ENCODE data around the gene HTRA3. TPM values are rescaled to one million over a fixed set of nuclear protein-coding genes. Genes with fewer than 3 reads are reported as not detected.

Gene HTRA3
- total RNA-seq, 1 donor from 2014 or later: 0.16 TPM

GRCh38 chr4:8353158-8353669 is 83.7 kb downstream of the HTRA3 start:
- peaks cover 15% of the 10 kb centered on the region for H3K27me3 Mint-ChIP-seq (ENCODE audit: unreplicated experiment)
- peaks cover 7% of the 10 kb centered on the region for H3K4me1 Mint-ChIP-seq (ENCODE audit: unreplicated experiment)
- TF ChIP-seq, protein P1, sequence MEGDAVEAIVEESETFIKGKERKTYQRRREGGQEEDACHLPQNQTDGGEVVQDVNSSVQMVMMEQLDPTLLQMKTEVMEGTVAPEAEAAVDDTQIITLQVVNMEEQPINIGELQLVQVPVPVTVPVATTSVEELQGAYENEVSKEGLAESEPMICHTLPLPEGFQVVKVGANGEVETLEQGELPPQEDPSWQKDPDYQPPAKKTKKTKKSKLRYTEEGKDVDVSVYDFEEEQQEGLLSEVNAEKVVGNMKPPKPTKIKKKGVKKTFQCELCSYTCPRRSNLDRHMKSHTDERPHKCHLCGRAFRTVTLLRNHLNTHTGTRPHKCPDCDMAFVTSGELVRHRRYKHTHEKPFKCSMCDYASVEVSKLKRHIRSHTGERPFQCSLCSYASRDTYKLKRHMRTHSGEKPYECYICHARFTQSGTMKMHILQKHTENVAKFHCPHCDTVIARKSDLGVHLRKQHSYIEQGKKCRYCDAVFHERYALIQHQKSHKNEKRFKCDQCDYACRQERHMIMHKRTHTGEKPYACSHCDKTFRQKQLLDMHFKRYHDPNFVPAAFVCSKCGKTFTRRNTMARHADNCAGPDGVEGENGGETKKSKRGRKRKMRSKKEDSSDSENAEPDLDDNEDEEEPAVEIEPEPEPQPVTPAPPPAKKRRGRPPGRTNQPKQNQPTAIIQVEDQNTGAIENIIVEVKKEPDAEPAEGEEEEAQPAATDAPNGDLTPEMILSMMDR (IDR thresholded peaks at IDR 0.05): no peak
- H3K9me3 Mint-ChIP-seq (ENCODE audit: unreplicated experiment): no peaks in the 10 kb centered on the region
- no peak for DNase-seq (ENCODE audit: extremely low spot score, unreplicated experiment)
- no peaks in the 10 kb centered on the region for H3K36me3 Mint-ChIP-seq (ENCODE audit: unreplicated experiment)
- H3K4me3 Mint-ChIP-seq (ENCODE audit: unreplicated experiment): no peak overlapping the region
- no peak overlapping the region for H3K27ac Mint-ChIP-seq (ENCODE audit: unreplicated experiment)

DNA sequence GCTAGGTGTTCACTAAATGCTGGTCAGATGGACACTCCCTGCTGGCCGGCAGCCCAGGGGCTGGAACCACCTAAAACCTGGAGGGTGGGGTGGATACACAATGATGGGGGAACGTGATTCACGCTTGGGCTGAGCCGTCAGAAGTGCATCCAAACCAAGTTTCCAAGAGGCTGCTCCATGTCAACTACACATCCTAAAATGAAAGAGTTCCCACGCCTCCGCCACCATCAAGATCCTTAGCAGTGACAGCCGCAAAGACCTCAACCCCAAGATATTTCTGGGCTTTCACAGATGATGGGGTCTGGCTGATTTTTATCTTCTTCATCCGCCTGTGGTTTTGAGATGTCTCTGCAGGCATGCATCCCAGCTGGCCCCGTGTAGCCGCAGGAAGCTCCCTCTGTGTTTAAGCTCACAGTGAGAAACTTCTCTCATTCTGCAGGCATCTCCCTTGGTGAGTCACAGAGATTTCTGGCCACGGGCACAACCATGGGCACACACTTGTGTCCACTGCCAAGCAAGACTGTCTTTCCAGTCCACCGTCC is 84.4 kb downstream of the HTRA3 start:
- TF ChIP-seq, protein P1 (IDR thresholded peaks at IDR 0.05): no peak
- Mint-ChIP-seq H3K4me3 (ENCODE audit: unreplicated experiment) (no peak overlapping the region), H3K9me3 (ENCODE audit: unreplicated experiment) (no peaks in the 10 kb centered on the region), H3K4me1 (ENCODE audit: unreplicated experiment) (peaks cover 7% of the 10 kb centered on the region), H3K27me3 (ENCODE audit: unreplicated experiment) (peaks cover 22% of the 10 kb centered on the region), H3K27ac (ENCODE audit: unreplicated experiment) (no peak overlapping the region), H3K36me3 (ENCODE audit: unreplicated experiment) (no peaks in the 10 kb centered on the region)
- no peak for DNase-seq (ENCODE audit: extremely low spot score, unreplicated experiment)

DNA sequence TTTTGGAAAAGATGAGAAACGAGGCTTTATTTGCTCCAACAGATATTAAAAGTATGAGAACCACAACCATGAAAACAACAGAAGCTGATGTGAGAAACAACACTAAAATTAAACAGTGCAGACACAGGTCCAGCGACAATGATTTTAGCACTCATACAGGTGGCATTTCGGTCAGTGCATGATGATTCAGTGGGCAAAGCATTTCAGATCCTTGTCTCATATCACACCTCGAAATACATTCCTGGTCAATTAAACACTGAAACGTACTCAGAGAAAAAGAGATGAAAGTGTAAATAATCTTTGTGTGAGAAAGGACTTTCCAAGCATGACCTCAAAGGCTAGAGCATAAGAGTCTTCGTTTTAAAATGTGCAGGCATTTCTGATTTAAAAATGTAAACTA is 85.8 kb downstream of the HTRA3 start:
- TF ChIP-seq, protein P1 (IDR thresholded peaks at IDR 0.05): no peak
- no peak for DNase-seq (ENCODE audit: extremely low spot score, unreplicated experiment)
- H3K4me3 Mint-ChIP-seq (ENCODE audit: unreplicated experiment): no peak overlapping the region
- peaks cover 35% of the 10 kb centered on the region for H3K27me3 Mint-ChIP-seq (ENCODE audit: unreplicated experiment)
- H3K9me3 Mint-ChIP-seq (ENCODE audit: unreplicated experiment): no peaks in the 10 kb centered on the region
- H3K4me1 Mint-ChIP-seq (ENCODE audit: unreplicated experiment): peaks cover 7% of the 10 kb centered on the region
- no peak overlapping the region for H3K27ac Mint-ChIP-seq (ENCODE audit: unreplicated experiment)
- no peaks in the 10 kb centered on the region for H3K36me3 Mint-ChIP-seq (ENCODE audit: unreplicated experiment)

DNA sequence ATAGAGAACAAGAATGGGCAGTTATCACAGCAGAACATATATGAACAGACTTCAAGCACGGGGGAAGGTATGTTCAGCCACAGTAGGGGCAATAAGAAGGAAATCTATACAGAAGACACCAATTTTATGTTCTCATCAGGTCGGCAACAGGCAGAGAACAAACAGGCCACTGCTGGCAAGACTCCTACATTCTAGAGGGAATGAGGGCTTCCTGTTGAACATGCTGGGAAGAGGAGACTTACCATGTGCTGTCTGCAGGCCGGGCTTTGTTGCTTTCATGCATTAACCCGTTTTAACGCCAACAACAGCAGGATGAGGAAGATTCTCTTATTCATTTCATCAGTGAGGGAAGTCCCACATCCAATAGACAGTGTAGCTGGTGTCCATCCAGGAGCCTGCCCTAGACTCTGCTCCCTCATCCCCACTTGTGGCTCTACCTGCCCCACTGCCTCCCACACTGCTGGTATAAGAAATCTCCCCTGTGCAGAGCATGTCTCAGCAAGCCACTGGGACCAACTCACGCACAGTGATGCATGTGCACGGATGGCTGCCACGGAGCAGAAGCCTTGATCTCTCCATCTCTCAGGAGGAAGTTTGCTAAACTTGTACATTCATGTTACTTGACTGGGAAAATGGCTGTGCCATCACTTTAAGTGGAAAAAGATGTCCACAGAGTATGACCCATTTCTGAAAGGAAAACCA is 86.5 kb downstream of the HTRA3 start:
- Mint-ChIP-seq H3K4me3 (ENCODE audit: unreplicated experiment) (no peak overlapping the region), H3K27me3 (ENCODE audit: unreplicated experiment) (peaks cover 33% of the 10 kb centered on the region), H3K27ac (ENCODE audit: unreplicated experiment) (no peak overlapping the region), H3K4me1 (ENCODE audit: unreplicated experiment) (peaks cover 7% of the 10 kb centered on the region), H3K9me3 (ENCODE audit: unreplicated experiment) (no peaks in the 10 kb centered on the region), H3K36me3 (ENCODE audit: unreplicated experiment) (no peaks in the 10 kb centered on the region)
- TF ChIP-seq, protein P1 (IDR thresholded peaks at IDR 0.05): no peak
- no peak for DNase-seq (ENCODE audit: extremely low spot score, unreplicated experiment)

Other genes with a start within 250 kb of the HTRA3 start
- gene ABLIM2, start 110.9 kb upstream of the HTRA3 start, total RNA-seq: 0.24 and 0.31 TPM in 2 replicates
- 0.70 and 1.6 TPM in 2 replicates for gene SH3TC1, start 70.5 kb upstream of the HTRA3 start, total RNA-seq
- 25.2 and 25.9 TPM in 2 replicates for gene ACOX3, start 171.0 kb downstream of the HTRA3 start, total RNA-seq
- 20.4 and 24.5 TPM in 2 replicates for gene TRMT44, start 171.0 kb downstream of the HTRA3 start, total RNA-seq